Stimulated activated CD8-positive, alpha-beta memory T cell treated with anti-CD3 and anti-CD28 coated beads, Interleukin-4, amount 100 ng/mL, for 48 hours (primary cell): ENCODE results near the gene MAMLD1.

Experiments
- DNase-seq: peaks from one replicate; pipeline ENCODE4 v3.0.0-alpha.2; 2020

The MAMLD1 gene

GRCh38 chrX:150355913-150356312, 7.2 kb upstream of the MAMLD1 start:
- no peak for DNase-seq

GRCh38 chrX:150357790-150358189, 5.3 kb upstream of the MAMLD1 start:
- DNase-seq, result no peak

- DNase-seq, result no peak
Observed at GRCh38 chrX:150358651-150359050, 4.5 kb upstream of the MAMLD1 start.

DNA sequence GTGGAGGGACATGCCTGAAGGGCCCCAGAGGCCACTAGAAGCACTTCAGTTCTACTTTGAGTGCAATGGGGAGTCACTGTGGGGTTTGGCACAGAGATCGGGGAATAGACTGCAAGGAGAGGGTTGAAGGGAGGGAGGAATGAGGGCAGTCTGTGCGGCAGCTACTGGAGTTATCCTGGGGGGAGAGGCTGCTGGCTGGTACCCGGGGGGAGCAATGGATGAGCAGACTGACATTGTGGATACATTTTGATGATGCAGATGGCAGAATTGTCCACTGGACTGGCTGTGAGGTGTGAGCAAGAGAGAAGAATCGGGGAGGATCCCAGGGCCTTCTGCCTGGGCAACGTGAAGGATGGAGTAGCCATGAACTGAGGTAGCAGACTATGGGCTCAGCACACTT, 2.8 kb upstream of the MAMLD1 start:
- no peak for DNase-seq

GRCh38 chrX:150361070-150361776, 1.9 kb upstream of the MAMLD1 start:
- DNase-seq, result peak; percentile 62

DNA sequence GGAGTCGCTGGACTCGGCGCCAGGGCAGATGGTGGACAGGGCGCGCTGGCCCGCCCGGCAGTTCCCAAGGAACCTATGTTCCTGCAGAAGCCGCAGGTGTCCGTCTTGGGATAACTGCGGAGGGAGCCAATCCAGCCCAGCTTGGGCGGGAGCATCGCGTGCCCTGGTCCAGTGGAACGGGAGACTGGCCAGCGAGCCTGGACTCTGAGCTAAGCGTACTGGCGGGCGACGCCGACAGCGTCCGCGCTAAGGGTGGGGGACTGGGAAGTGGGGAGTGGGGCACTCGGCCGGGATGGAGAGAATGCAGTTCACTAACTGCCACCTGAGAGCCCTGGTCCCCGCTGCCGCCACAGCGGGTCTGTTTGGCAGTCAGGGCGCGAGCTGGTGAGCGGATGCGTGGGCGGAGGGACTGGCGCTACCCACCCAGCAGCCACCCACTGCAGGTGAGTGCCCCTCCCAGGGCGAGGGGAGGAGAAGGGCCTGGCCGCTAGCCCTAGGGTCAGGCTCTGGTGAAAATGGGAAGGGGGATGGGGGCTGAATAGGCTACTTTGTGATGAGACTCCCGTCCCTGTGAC, 1.3 kb upstream of the MAMLD1 start:
- DNase-seq, result peak; percentile 35

GRCh38 chrX:150363561-150364346, 637 bp downstream of the MAMLD1 start:
- DNase-seq, result peak; percentile 30

GRCh38 chrX:150364347-150365050, 1.4 kb downstream of the MAMLD1 start:
- peak; percentile 36 for DNase-seq

DNA sequence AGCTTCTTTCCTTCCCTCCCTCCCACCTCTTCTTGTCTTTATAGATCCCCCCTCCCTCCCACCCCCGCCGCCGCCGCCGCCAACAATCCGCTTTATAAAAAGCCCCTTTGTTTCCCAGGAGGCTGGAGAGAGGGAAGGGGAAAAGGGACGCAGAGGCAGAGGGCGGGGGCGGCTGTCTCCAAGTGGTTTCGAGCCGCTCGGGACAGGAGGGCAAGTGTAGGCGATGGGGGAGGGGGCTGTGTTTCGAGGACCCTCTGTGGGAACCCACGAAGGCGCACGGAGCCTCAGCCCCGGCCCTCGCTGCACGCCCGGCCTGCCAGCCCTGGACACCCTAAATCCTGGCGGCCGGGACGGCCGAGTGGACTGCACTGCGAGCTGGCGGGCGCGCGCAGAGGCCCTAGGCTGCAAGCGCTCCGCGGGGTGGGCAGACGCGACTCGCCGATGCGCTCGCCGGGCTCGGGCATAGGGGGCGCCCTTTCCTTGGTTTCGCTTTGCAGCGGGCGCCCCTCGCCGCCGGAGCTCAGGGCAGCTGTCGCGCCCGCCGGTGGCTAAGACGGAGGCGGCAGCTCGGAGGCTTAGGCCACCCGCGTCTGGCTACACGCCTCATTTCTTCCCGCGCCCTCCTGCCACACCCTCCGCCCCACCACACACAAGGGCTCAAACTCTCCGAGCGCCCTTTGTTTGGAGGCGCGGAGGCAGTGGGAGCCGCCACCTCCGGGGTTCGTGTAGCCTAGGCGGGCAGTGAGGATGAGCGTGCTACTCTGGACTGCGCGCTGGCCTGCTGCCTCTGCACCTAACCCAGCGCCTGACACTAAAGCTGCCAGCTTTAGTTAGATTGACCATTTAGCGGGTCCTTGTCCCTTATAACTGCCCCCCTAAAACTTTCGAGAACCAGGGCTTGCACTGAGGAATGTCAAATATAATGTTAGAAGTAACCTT, 2.2 kb downstream of the MAMLD1 start:
- DNase-seq, result peak; percentile 79

DNA sequence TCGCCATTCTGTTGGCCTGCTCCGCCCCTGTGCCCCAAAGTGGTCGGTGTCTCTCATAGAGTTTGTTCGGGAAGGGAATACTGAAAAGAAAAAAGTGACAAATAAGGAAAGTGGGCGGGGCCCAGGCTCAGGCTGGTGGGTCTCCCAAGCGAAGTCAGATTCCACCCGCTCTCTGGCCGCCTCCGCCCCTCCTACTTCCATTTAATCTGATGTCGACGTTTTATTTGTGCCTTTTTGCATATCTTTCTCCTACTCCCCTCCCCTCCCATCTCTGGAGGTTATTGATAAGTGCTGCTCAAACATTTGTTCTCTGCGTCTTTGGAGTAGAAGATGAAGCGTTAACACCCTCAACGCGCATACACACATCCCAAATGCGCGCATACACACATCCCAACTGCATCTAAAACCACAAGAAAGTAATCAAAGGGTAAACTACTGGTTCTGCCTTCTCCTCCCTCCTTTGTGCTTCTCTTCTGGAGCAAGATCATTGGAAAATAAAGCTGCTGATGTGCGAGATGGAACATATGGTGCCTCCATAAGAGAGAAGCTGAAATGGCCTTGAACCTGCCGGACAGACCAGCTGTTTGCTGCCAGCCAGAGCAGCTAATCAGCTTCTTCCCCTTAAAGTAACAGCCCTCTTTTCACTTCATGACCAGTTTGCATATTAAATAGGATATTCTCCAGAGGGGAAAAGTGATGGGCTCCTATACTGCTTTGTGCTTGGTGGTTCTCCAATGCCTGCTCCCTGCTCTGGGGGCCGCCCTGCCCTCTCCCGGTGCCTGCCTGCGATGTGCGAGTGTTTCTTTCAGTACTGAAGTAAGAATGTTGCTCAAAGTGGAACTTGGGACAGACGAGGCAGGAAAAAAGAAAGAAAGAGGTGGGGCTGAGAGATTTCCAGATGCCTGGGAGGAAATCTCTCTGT, 3.1 kb downstream of the MAMLD1 start:
- DNase-seq, result peak; percentile 28

DNA sequence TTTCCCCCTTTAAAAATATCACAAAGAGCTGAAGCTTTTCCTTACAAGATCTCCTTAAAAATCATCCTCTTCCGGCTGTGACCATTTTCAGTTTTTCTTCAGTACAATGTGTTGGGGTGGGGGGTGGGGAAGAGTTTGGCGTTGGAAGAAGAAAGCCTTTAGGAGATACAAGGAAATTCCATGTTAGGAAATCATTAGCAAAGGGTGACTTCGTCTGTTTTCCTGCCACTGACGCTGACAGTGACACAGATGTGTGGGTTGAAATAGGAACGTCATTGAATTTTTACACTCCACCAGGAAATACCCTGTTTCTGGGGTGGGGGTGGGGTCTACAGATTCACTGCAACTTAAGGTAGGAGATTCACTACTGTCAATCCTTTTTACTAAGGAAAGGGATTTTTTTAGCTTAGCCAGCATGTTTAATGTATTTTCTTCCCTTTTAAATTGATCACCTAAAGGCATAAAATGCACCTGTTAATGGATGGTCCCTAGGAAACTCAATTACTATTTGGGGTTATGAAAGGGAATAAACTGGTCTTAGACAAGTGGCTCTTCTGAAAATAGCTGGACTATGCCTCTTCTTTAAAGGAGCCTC, 3.9 kb downstream of the MAMLD1 start:
- no peak for DNase-seq

GRCh38 chrX:150370589-150371312, 7.6 kb downstream of the MAMLD1 start:
- no peak for DNase-seq

DNA sequence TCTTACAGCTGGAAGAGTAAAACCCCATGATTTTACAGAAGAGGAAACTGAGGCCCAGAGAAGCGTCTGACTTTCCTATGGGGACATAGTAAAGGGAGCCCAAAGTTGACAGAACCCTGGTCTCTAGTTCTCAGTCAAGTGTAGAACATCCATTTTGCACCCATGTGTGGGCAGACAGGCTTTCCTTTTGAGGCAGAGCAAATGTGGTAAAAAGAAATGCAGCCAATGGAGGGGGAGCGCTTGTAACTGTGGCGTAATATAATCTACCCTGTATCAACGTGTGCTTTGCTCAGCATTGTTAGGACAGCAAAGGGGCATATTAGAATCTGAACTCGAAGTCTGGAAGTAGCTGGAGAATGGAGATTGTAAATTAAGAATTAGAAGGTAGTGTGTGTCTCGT, 8.8 kb downstream of the MAMLD1 start:
- no peak for DNase-seq

- DNase-seq, result no peak
Observed at GRCh38 chrX:150372280-150372679, 9.2 kb downstream of the MAMLD1 start.

GRCh38 chrX:150372756-150373155, 9.6 kb downstream of the MAMLD1 start:
- no peak for DNase-seq

DNA sequence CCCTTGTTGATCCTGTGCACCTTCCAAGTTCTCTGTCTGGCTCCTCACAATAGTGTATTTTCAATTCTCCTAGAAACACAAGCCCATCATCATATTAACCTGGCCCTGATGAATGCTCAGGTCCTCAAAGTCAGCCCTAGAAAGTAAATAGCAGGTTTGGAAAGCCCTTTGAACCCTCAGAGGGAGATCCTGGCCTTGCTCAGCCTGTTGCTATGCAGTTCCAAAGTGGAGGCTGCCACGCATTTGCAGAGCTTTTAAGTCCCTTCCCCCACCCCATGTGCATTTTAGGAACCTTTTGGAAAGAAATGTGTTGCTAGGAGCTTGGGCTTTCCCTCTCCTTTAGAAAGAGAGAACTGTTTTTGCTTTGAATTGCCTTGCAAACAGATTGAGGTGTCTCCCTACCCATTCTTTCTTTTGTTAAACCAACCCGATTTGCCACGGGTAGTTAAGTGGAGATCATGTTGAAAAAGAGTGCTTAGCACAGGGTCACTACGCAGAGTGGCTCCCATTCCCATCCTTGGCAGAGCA, 12.2 kb downstream of the MAMLD1 start:
- DNase-seq, result no peak

DNA sequence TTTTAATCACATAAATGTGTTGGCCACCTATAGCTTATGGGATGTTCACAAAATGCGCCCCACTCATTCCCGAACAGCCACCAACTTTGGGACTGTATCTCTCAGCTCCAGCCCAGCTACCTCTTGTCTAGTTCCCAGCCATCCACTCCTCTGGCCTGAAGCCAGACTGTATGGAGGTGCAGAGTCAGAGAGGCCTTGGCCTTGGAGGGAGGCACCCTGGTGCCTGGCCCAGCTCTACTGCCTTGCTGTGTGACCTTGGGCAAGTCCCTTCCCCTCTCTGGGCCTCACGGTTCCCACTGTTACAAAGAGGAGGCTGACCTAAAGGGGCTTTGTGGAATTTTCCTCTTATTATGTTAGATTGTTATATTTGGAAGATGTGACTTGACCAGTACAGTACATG, 13.9 kb downstream of the MAMLD1 start:
- DNase-seq, result no peak

- DNase-seq, result no peak
Observed at GRCh38 chrX:150405006-150405405, 41.9 kb downstream of the MAMLD1 start.

DNA sequence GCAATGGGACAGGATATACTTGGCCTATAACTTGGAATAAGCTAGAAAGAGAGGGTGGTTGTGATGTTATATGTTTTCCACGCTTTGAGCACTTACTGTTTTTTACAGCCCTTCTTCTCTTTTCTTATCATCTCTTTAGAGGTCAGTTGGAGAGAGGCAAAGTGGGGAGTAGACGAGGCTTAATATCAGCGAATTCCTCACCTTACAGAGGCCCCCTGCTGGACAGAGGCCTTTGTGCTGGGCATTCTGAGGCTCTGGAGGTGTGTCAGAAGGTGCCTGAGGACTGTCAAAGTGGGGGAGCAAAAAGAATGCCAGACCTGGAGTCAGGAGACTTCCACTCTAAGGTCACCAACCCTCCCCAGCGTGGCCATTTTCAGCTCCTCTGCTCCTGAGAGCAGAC, 42.5 kb downstream of the MAMLD1 start:
- DNase-seq, result no peak

- DNase-seq, result no peak
Observed at GRCh38 chrX:150406596-150406995, 43.5 kb downstream of the MAMLD1 start.
